Glomerular endothelial cell (primary cell): ENCODE data around the gene MFN1. TPM values are rescaled to one million over a fixed set of nuclear protein-coding genes. Genes with fewer than 3 reads are reported as not detected.
A peak's percentile ranks its signal among the peaks of the same experiment; 100 is the strongest.
"Not testable (repeated sequence)": the region's sequence is repeated elsewhere in the genome, so short reads cannot be mapped to it uniquely, and the experiment has no call there.

Experiments used
- DNase-seq: peaks from one replicate; pipeline ENCODE4 v3.0.0-alpha.2; 2011; ENCODE audit warnings: low read depth, low spot score; ENCODE audit errors: extremely low read depth
- total RNA-seq: library from RNA; depleted of rRNA; stranded (reverse); fragments of >200 nt; gene quantifications from 2 replicates; pipeline ENCODE4 v1.2.3, GENCODE V29; 2015

Gene MFN1
- total RNA-seq, result 20.6 and 22.5 TPM in 2 replicates

DNA sequence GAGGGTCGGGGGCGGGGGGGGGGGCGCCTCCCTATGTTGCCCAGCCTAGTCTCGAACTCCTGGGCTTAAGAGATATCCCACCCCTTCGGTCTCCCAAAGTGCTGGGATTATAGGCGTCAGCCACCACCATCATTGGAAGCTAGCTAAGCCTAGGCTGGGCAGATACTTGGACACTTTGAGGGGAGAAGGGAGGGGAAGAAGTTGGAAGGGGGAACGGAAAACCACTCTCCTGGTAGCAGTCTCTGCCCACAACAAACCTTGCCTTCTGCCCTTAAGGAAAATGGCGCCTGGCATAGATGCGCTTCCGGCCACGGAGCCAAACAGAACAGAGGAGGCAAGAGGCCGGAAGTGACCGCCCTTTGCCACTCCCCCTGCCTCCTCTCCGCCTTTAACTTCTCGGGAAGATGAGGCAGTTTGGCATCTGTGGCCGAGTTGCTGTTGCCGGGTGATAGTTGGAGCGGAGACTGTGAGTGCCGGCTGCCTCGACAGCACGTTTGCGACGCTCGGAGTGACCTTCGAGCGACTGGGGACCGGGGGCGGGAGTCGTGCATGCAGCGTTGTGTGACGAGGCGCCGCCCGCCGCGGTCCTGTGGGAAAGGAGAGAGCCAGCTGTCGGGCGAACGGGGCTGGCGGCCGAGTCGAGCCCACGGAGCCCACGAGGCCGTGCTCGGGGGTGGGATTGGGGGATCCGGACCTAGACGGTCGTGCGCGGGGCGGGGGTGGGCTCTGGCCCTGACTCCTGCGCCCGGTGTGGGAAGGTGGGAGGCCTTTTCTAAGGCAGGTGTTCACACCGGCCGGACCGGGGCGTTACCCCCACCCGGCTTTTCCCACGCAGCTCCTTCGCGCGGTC, at the start of gene MFN1:
MFN1 (plus strand) TSS at position 365 of the 850 bp plus-strand sequence. CDS start 1,143 bp downstream, outside the sequence.
- DNase-seq, result peak; percentile 80

DNA sequence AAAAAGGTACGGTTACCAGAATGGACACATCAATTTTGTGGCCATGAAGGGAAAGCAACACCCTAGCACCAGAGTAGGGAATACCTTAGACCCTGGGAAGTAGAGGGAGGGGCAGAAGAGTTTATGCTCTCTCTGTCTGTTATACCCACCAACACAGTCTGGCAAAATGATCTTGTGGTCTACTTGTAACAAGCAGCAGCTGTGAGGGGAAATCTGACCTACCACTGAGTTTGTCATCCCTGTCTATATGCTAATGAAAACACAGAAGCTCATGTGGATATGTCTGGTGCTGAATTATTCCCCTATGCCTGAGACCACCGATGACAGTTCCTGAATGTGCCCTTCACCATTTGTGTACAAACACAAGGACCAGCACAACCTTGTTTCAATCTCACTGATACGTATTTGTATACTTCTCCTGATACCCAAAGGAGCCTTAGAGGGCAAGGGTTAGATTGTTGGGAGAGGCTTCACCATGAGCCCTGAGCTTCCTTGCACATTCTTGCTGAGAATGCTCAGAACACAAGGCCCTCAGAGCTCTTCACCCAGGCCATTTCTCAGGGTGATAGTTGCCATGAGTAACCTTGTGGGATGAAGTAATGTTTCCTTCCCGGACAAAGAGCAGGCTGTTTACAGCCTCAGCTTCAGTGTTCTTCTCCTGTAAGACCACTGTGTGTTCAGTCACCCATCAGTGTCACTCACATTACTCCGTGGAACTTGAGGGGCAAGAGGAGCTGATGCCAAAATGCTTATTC, 49.4 kb upstream of the MFN1 start:
- no peak for DNase-seq

DNA sequence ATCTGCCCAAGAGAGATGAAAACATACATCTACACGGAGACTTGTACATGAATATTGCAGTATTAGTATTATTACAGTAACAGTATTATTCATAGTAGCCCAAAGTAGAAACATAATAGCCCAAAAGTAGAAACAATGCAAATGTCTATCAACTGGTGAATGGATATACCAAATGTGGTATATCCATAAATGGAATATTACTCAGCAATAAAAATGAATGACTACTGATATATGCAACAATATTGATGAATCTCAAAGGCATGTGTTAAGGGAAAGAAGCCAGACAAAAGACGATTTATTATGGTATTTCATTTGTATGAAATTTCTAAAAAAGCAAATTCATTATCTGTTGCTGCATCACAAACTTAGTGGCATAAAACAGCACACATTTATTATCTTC, 48.2 kb upstream of the MFN1 start:
- no peak for DNase-seq

DNA sequence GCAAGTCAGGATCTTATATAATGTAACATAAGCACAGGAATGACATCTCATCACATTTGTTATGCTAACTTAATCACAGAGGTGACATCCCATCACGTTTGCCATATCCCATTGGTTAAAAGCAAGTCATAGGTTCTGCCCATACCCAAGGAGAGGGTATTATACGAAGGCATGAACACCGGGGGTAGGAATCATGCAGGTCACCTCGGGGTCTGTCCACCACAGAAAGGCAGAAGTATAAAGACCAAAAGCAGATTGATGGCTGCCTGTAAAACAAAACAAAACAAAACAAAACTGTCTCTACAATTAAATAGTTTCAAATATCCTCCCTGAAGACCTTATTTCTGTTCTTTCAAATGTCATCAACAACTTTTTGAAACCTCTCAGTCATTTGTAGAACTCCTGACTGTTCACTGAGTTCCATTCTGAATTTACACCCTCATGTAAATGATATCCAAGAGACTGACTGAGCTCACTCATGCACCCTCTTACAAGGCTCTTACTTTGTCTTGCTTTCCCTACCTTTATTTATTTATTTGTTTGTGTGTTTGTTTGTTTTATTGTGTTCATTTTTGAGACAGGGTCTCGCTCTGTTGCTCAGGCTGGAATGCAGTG, 47.4 kb upstream of the MFN1 start:
- DNase-seq, result no peak

DNA sequence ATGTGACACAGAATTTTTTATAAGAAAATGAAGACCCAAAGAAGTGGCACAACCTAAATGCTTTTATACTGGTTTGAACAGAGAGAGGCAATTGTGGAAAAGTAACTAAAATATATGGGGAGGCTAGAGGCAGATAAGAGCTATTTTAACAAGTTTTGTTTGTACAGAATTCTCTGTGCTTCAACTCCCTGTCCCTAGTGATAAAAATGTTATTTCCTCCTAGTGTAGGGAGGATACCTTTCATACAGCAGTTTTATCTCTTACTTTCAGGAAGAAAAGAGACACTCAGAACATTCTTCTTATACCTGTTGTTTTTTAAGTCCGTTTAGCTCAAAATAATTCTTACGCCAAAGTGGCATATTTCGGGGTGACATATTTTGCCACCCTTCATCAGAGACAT, 45.9 kb upstream of the MFN1 start:
- no peak for DNase-seq

DNA sequence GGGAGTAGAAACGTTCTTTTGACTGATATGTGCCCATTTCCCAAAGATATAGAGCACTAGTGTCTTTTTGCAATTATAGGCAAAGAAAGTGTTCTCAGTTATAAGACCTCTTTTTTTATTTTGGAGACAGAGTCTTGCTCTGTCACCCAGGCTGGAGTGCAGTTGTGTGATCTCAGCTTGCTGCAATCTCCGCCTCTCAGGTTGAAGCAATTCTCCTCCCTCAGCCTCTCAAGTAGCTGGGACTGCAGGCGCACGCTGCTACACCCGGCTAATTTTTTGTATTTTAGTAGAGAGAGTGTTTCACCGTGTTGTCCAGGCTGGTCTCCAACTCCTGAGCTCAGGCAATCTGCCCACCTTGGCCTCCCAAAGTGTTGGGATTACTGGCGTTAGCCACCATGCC, 45.4 kb upstream of the MFN1 start:
- DNase-seq, result no peak

DNA sequence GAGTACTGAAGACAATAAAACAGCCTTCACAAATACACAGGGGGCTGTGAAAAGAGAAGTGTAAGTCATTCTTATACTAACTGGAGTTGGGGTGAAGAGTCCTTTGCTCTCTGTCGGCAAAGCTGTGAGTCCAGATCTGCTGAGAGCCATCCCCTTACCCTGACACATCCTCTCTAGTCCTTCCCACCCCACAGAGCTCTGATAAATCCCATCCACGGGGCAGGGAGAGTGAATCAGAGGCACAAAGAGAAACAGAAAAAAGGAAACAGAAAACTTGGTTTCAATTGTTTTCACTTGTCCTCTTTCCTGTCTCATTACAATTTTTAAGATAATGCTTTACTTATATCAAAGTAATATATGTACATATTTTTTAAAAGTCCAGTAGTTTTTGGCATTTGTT, 42.9 kb upstream of the MFN1 start:
- no peak for DNase-seq

DNA sequence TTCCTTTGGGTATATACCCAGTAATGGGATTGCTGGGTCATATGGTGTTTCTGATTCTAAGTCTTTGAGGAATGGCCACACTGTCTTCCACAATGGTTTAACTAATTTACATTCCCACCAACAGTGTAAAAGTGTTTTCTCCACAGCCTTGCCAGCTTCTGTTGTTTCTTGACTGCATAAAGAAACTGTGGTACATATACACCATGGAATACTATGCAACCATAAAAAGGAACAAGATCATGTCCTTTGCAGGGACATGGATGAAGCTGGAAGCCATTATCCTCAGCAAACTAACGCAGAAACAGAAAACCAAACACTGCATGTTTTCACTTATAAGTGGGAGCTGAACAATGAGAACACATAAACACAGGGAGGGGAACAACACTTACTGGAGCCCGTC, 40.1 kb upstream of the MFN1 start:
- DNase-seq, result not testable (repeated sequence)

DNA sequence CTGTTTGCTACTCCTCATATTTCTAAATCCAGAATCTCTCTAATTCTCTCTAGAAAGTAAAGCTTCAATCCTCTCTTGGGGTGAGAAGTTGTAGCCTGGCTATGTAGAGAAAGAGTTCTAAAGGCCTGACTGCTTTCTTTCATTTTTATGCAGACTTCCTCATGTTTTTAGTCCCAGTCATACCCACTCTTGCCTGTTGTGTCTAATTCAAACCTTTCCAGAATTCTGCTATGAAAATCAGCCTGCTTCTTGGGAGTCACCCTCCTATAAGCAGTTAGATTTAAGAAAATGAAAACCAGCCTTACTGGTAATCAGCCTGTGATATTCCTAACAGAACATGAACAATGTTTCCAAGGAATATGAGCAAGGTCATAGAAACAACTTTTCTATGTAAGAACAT, 39.5 kb upstream of the MFN1 start:
- no peak for DNase-seq

DNA sequence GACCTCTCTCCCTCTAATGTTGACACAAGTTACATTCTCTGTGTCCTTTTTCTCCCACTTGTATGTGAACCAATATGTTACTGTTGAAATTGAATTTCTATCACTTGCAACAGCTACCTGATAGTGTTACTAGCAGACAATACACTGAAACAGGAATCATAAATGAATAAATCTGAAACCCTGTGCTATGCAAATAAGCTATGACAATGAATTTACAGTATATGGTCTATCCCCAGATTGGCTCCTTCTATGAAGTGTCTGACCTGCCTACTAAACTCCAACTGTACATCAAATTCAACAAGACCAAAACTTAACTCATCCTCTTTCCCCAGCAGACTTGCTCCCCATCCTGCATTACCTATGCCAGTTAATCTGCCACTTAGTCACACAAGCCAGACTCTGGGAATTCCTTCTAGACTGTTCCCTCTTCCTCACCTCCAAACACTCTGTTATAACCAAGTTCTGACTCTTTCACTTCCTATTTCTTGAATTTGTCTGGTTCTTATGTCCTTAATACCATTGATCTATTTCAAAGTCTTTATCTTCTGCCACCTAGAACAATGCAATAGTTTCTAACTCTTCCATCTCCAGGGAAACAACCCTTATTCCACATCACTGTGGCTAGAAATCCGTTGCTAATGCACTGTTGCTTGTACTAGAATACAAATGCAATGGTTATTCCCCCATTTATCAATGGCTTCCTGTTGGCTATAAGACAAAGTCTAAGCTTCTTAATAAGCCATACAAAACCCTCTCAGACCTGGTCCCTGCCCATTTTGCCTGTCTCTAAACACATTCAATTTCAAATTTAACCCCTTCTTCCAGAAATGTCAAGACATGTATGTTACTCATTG, 38.1 kb upstream of the MFN1 start:
- no peak for DNase-seq

DNA sequence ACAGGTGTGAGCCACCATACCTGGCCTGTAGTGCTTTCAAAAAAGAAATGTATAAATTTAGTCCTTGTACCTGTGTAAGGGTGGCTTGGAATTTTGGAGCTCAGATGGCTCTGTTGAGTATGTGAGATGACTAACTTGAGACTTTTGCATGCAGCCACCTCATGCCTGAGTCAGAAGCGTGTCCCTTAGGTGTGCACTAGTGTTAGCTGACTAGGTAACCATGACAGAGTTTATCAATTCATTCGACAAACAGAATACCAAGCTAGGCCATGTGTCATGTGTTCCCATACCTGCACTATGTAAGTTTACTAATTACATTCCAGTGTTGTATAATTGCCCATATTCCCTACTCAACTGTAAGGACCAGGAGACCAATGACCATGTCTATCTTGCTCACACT, 28.6 kb upstream of the MFN1 start:
- DNase-seq, result no peak

DNA sequence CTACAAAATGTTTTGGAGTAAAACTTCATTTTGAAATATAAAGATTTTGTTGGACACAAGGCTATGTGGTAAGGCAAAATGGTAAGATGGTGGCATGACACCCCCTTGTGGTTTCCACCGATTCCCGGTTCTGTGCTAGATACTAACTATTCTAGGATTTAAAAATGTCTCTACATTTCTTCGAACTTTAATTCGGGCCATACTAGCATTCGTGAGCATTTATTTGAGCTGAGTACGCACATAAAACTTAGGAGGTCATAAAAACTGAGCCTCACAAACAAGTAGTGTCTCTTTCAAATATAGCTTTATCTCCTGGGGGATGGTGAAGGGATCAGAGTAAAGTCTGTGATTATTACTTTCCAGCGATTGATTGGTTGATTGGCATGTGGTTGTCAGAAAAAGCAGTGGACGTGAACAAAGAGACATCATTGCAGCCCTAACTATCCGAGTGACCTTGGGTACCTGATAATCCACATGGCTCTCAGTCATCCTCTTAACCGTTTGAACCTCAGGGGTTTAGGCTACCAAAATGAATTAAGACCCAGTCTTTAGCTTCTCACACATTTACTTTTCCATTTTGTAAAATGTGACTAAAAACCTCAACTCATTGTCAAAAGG, 25.7 kb upstream of the MFN1 start:
- DNase-seq, result no peak

DNA sequence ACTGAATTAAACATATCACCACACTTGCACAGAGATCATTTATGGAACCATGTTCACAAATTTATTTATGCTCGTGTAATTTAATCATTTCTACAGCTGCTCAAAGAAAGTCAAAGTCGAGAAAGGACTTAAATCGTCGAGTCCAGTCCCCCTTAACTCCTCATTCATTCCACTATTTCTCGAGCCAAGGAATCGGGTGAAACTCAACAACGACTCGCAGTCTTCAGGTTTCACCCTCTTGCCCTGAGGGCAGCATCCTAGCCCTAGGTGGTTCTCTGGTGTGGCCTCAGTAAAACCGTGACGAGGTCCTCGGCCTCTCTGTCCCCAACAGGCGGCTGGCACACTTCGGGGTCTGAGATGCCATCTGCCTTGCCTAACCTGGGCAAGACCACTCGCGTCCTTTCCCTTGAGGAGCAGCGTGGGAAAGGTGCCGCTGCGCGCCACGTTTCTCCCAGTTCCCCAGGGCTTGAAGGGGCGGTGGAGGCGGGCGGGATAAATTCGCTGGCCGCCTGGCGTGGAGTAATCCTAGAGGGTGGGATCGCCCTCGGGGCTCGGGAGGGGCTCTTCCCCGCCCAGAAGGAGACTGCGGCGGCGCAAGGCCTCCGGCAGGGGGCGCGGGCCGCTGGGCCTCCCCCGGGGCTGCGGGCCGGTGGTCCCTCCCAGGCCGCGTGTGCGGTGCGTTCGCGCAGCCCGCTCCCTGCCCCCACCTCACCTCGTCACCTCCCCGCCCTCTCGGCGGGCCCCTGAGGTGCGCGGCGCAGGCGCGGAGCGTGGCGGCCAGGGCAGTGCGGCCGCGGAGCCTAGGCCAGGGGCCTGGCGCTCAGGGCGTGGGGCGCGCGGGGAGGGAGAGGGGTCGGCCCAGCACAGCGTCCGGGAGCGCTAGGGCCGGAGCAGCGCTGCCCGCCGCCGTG, 25.0 kb upstream of the MFN1 start, which contains the start of gene ZNF639:
ZNF639 (plus strand) TSS at position 746 of the 911 bp plus-strand sequence. CDS start 5,263 bp downstream, outside the sequence.
- DNase-seq, result no peak

DNA sequence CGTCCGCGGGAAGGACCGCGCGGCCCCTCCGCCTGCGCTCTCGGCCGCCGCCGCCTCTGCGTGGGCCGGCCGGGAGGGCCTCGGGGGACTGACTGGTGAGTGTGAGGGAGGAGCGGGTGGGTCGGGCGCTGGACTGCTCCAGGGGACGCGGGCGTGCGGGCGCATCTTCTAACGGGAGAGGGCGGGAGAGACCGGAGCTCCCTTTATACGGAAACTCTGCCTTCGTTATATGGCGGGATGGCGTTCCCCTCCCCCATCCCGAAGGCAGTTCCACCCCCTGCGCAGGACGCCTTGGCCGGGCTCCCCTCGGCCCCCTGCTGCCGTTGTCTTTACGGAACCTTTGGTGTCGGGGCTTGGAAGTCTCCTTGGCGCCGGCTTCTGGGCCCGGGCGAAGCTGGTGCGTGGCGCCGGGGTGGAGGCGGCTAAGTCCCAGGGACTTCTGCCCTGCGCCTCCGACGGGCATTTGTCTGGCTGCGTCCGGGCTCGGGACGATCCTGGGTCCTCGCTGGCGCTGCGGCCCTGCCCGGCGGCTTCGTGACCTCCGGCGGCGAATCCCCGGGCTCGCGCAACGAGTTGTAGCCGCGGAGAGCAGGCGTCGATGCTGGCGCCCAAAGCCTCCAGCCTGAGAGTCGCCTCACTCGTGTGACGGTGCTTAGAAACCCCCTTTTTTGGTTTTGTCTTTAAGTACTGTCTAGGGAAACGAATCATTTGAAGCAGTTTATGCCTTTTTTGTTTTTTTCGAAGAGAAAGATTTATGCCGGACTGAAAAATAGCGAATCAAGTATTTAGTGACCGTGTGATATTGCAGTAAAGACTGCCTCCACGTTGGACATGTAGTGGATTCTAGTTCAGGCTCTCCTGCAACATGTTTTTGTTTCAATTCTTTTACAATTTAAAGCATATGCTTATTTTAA, 24.1 kb upstream of the MFN1 start:
- DNase-seq, result no peak

DNA sequence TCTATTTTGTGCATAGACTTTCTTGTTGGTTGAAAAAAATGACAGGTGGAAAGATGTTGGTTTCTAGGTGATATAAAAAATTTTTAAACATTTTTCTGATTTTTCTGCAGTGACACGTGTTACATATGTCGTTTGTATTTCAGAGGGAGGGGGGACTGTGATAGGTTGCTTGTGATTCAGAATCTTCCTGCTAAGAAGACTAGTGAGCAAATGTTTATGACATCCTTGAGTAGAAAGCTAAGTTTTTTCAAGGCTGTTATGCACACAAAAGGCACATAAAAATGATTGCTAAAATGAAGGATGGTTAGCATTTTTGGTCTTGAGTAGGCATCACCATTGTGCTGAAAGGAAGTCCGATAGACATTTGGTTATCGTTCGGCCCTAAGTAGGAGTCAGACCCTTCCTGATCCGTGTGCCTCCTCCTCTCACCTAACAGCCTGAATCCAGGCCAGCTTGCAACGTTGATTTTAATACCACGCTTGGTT, 23.2 kb upstream of the MFN1 start:
- DNase-seq, result no peak

DNA sequence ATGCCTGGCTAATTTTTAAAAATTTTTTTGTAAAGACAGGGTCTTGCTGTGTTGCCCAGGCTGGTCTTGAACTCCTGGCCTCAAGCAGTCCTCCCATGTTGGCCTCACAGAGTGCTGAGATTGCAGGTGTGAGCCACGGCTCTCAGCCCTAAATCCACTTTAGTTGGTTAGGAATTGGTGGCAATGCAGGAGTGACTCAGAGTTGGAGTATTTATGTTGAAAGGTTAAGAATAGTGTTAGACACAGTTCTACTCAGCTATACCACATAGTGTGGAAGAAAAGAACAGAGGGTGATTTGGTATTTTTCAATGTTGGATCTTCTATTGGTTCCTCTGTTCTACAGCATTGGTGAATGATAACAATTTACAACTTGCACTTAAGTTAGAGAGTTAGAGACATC, 17.1 kb upstream of the MFN1 start:
- DNase-seq, result no peak

DNA sequence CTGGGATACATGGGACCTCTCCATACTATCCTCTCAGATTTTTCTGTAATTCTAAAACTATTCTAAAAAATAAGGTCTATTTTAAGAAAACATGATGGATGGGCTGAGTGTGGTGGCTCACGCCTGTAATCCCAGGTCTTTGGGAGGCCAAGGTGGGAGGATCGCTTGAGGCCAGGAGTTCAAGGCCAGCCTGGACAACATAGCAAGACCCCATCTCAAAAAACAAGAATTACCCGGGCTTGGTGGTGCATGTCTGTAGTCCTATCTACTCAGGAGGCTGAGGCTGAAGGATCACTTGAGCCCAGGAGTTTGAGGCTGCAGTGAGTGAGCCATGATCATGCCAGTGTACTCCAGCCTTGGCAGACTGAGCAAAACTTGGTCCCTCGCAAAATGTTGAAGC, 15.3 kb upstream of the MFN1 start:
- DNase-seq, result no peak

DNA sequence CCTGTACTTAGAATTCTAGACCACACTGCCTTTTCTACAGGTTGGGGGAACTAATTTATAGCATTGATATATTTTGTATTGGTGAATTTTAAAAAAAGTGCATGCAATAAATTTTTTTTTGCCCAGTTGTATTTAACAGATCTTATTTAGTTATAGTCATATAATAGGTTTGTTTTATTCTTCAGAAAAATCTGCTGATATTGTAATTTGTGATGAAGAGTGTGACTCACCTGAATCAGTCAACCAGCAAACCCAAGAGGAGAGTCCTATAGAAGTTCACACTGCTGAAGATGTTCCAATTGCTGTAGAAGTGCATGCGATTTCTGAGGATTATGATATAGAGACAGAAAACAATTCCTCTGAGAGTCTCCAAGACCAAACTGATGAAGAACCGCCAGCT, 14.4 kb upstream of the MFN1 start:
- no peak for DNase-seq
